Measurements from ENCODE around the gene MYADM.

MYADM gene

GRCh38 chr19:53874606-53874990 lies 6.9 kb downstream of the MYADM start:
- TF ChIP-seq CTCF (IDR thresholded peaks at IDR 0.05), result no peak

- TF ChIP-seq CTCF (IDR thresholded peaks at IDR 0.05), result no peak
These were observed 8.1 kb downstream of the MYADM start for GRCh38 chr19:53875602-53876325.

GRCh38 chr19:53876651-53877224 lies 9.1 kb downstream of the MYADM start:
- no peak for TF ChIP-seq CTCF (IDR thresholded peaks at IDR 0.05)

DNA sequence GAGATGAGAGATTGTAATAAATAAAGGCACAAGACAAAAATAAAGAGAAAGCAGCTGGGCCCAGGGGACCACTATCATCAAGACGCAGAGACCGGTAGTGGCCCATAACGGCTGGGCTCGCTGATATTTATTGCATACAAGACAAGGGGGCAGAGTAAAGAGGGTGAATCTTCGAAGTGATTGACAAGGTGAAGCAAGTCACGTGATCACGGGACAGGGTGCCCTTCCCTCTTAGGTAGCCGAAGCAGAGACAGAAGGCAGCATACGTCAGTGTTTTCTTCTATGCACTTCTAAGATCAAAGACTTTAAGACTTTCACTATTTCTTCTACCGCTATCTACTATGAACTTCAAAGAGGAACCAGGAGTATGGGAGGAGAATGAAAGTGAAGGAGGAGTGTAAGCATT lies 9.7 kb downstream of the MYADM start:
- no peak for TF ChIP-seq CTCF (IDR thresholded peaks at IDR 0.05)

DNA sequence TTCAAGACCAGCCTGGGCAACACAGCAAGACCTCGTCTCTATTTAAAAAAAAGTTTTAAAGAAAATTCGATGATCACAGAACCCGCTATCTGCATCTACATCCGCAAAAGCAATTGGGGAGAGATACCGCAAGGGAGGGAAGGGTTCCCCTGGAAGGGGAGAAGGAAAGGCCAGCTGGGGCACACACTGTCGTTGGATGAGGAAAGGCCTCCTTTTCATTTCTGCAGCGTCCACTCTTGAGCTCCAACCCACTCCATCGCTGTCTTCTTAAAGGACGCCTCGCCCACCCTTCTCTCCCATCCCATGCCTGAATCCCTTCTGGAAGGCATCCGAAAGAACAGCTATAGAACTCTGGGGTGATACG lies 11.1 kb downstream of the MYADM start:
- no peak for TF ChIP-seq CTCF (IDR thresholded peaks at IDR 0.05)

GRCh38 chr19:53879140-53880081 lies 11.7 kb downstream of the MYADM start:
- TF ChIP-seq CTCF (IDR thresholded peaks at IDR 0.05), result no peak

GRCh38 chr19:53880711-53881481 lies 13.2 kb downstream of the MYADM start:
- no peak for TF ChIP-seq CTCF (IDR thresholded peaks at IDR 0.05)

Measured in LNCAP (cell line).